GM19238 (cell line): ENCODE measurements around the gene SCNN1A.

Experiments
- DNase-seq: peaks from one replicate; pipeline ENCODE4 v3.0.0; 2011; ENCODE audit warnings: low spot score; ENCODE audit not compliant: insufficient read length

SCNN1A gene

DNA sequence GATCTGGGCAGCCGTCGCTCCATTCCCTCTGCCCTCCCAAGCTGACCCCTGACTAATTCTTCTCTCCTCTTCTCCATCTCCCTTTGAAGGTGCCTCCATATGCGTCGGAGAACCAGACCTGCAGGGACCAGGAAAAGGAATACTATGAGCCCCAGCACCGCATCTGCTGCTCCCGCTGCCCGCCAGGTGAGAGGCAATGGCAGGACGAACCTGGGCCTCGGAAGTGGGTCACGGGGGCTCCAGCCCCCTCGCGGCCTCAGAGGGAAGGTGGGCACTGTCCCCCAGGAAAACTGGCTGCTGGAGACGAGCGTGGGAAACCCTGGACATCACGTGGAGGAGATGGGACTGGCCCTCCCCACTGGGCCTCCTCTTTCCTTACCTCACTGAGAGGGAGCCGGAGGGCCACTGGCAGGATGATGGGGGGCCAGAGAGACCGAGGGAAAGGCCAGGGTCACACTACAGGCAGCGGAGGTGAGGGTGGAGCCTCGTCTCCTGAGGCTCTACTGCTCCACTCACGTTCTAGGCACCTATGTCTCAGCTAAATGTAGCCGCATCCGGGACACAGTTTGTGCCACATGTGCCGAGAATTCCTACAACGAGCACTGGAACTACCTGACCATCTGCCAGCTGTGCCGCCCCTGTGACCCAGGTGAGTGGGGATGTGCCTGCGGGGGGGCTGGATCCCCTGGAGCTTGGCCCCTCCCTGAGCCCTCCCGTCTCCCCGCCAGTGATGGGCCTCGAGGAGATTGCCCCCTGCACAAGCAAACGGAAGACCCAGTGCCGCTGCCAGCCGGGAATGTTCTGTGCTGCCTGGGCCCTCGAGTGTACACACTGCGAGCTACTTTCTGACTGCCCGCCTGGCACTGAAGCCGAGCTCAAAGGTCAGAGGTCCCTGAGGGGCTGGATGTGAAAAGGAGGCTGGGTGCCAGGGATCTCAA, 9.4 kb upstream of the SCNN1A start:
- DNase-seq: no peak

DNA sequence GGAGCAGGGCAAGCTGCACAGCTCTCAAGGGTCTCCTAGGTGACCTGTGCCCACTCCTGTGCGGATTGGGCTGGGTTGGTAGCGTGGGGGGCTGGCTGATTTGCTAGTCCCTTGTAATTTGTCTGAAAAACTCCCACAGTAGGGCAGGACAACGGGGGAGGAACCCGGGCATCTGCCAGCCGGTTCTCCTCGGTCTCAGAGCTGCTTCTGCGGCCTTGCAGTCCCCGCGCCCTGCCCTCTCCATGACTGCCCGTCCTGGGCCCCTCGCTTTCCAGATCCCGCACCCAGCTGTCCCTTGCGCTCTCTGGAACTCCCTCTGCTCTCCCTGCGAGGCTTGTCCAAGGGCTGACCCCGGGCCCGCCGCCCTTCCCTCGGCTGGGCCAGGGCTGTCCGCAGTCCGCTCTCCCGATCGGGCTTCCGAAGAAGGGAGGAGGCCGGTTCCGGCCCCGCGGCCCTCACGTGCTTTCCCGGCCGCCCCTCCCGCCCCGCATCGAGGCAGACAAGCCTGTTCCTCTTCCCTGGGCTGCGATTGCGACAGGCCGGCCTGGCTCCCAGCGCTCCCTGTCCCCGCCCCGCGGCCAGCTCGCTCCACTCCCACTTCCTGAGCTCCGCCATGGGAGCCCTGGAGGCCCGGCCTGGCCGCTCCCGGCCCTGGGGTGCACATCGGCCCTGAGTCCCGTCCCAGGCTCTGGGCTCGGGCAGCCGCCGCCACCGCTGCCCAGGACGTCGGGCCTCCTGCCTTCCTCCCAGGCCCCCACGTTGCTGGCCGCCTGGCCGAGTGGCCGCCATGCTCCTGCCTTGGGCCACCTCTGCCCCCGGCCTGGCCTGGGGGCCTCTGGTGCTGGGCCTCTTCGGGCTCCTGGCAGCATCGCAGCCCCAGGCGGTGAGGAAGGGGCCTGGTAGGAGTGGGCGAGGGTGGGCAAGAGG, 8.5 kb upstream of the SCNN1A start, which contains the start of gene LTBR:
TSS of gene LTBR (plus strand) at position 591 of the 927 bp plus-strand sequence. CDS start at position 788, 197 bp downstream.
- DNase-seq: no peak

DNA sequence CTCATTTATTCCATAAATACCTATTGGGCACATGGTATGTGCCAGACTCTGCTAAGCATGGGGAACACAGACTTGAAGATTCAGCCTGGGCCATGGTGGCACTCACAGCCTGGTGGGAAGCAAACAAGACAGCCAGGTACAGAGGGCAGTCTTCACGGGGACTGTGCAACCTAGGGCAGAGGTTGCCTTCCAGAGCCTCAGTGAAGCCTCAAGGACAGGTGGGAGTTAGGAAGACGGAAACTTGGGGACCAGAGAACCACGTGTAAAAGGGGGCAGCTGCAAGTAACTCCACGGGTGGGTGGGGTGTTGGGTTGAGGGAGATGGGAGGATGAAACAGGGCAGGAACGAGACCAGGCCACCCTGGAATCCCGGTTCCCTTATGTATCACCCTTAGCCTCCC, 7.6 kb upstream of the SCNN1A start:
- no peak for DNase-seq

DNA sequence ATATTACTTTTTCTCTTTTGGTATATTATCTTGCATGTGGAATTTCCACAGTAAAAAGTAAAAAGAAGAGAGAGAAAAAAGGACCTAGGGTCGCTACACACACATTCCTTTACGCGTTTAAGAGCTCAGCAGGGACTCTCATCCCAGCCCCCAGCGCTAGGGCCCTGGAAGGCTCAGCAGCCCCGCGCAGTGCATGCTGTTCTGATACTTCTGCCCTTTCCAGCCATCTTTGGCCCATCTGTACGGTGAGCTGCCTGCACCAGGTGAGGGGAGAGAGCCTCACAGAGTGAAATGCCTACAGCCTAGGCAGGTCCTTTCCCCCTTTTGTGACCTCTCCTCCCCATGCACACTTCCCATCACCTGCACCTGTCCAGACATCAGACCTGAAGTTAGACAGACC, 7.0 kb upstream of the SCNN1A start:
- no peak for DNase-seq

DNA sequence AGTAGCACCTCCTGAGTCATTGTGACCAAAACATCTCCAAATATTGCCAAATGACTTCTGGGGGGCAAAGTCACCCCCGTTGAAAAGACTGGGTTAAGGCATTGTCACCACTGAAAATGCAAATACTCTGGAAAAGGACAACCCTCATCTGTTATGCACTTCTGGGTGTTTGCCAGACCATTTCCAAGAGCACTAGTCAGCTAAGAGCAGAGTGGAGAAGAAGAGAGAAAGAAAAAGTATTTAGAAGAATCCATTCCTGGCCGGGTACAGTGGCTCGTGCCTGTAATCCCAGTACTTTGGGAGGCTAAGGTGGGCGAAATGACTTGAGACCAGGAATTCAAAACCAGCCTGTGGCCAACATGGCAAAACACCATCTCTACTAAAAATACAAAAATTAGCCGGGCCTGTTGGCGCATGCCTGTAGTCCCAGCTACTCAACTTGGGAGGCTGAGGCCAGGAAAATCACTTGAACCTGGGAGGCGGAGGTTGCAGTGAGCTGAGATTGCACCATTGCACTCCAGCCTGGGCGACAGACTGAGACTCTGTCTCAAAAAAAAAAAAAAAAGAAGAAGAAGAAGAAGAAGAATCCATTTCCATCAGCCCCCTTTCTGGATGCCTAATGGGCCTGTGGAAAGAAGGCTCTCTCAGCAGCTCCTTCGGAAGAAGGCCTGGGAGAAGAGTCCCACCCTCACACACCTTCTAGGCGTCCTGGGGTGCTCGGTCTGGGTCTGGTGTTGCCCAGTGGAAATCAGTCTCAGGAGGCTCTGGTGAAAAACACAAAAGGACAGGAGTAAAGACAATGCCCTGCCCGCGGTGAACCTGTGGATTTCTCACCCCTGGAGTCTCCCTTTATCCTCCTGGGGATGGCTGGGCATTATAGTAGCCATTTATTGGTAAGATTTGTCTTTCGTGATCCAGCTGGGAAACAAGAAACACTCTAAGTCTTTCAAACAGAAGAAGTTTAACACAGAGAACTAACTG, 5.1 kb upstream of the SCNN1A start:
- no peak for DNase-seq

DNA sequence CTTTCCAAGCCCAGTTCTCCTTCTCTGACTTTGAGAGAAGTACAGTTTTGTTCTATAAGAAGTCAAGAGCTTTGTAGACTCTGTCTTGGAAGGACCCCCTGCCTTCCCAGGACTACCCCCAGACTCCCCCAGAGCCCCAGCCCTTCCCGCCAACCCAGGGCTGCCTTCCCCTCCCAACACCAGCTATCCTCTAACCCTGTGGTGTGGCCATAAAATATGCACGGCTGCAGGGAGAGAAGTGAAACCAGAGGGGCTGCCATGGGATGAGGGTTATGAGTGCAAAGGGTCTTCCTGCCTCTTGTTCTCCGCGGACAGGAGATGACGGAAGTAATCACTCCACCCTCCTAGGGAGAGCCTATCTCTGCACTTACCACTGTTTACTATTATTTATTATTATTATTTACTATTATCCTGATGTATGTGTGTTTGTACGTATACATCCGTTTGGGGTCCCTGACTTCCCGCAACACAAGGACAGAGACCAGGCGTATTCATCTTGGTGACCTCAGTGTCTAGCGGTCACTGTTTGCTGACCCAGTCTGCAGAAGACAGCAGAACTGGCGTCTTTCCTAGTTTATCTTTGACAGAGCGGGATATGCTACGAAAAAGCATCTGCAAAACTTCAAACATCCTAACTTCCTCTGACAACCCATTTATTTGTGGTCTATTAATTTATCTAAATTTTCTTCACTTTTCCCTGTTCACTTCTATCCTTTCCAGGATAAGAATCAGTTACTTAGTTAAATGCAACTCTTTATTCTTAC, 3.5 kb upstream of the SCNN1A start:
- DNase-seq: no peak

DNA sequence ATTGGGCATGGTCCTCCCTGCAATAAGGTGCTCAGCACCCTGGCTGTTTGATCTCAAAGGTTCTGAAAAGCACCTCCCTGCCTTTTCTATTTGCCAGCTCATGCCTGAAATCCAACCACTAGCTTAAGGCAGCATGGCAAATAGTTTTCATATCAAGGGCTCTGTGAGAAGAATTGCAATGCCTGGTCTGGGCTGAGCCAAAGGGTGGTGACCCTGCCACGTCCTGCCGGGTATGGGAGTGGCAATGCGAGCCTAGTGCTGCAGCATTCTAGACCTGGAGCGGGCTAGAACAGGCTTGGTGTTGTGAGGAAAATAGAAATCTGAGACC, 2.3 kb upstream of the SCNN1A start:
- DNase-seq: no peak

DNA sequence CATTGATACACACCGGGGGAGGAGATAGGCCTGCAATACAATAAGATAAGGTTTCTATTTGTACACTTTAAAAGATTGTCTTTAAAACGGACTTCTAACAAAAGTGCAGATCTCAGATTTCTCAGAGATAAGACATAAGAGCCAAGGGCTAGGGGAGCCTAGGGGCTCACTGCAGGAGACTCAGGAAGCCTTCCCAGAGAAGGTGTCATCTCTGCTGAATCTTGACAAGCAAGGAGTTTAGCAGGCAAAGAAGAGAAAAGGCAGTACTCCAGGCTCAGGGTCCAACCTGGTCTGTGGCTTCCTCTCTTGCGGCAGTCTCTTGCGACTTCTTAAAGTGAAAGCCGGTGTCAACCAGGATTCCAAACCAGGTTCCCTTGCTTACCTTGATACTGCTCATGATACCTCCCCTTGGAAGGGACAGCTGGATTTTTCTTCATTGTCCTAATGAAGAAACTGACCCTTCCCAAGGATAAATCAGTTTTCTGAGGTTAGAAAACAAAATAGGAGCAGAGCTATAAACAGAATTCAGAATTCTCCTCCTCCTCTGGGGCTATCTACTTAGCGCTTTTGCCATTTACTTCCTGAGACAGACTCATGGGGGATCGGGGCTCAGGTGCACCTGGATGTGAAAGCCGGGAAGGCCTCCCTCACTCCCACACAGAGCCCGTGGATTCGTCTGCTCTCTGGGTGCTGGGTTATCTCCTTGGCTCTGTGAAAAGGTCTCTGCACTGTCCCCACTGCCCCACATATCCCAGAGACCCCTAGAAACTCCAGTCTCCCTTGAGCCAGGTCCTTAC, 1.7 kb upstream of the SCNN1A start:
- no peak for DNase-seq

DNA sequence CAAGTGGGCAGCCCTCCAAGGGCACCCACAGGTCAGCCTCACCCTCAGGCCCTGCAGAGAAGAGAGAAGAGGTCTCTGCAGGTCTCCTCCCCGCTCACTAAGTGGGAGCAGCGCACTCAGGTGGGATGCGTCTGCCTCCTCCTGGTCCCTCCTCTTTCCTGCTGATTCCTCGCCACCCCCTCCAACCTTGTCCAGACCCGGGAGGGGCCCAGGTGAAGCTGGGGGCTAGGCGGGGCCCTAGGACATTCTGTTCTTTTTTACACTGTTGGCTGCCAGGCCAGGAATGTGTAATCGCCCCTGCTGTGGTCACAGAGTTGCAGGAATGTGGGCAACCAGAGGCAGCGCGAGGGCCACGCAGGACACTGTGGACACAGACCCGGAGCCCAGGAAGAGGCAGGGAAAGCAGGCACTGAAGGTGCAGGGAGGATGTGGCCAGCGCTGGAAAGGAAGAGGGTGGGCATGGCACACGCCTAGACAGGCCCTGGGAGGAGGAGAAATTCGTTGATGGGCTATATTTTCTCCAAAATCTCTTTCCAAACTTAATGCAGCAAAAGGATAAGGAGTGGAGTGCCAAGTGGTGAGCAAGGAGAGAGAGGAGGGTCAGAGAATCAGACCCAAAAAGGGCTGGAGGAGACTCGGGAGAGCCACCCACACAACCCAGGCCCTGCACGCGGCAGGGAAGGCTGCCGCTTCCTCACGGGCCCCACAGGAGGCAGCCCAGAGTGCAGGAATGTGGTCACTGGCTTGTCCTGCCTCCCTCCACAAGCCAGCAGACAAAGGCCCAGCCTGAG, 911 bp upstream of the SCNN1A start:
- peak; percentile 37 for DNase-seq

DNA sequence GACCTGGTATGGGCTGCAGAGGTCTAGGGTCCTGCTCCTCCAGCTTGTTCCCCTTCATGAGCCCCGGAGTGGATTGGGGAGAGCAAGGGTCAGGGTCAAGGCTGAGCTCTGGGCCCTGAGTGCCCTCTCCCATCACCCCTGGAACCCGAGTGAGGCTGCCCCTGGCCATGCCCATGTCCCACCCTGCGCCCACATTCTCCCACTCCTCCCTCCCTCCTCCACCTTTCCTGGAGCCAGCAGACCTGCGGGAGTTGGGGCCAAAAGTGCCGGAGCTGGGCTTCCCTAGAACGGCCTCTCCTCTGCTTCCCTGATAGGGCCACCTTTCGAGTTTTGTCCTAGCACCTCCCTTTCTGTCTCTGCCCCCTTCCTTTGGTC, 590 bp downstream of the SCNN1A start:
- DNase-seq: no peak

DNA sequence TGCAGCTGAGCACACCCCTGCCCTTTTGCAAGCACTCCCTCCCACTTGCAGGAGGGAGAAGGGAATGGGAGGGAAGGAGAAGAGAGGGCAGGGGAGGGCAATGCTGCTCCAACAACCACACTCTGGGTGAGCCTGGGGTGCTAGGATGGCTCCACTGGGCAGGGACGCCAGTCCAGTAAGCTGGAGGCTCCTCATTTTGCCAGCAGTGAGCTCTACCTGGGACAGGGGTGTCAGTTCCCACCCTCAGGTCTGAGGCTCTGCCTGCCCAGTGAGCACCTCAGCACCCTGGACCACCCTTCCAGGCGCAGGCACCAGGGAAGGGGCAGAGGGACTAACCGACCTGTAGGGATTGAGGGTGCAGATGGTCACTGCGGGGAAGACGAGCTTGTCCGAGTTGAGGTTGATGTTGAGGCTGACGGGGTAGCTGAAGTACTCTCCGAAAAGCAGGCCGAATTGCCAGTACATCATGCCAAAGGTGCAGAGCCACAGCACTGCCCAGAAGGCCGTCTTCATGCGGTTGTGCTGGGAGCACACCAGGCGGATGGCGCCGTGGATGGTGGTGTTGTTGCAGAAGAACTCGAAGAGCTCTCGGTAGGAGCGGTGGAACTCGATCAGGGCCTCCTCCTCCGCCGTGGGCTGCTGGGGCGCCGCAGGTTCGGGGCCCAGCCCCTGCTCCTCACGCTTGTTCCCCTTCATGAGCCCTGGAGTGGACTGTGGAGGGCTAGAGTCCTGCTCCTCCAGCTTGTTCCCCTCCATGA, 1.2 kb downstream of the SCNN1A start:
- DNase-seq: no peak

DNA sequence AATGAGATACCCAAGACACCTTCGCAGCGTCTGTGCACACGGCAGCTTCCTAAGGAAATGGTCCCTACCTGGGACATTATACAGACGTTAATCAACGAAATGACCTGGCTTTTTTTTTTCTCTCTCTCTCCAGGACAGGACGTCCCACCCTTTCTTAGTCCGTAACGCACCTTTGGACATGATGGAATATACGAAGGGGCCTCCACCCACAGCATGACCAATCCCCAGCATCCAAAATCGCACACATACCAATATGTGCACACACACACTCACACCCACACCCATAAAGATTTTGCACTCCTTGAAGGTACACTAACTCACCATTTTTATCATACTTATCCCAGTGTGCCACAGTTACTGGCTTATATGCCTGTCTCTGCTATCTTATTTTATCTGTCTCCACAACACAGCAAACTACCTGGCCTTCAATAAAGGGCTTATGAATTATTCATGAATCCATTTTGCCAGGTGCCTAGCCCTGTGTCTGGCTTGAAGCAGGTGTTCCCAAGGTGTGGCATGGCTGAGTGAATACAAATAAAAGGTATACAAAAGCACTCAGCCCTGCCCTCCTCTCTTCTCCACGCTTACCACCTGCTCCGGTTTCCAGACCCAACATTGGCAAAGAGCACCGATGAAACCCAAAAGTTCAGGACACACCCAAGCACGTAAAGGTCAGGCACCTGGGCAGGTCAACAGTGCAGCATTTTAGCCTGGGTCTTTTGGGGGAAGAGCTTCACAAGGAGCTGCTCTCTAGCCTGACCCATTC, 2.2 kb downstream of the SCNN1A start:
- DNase-seq: no peak

DNA sequence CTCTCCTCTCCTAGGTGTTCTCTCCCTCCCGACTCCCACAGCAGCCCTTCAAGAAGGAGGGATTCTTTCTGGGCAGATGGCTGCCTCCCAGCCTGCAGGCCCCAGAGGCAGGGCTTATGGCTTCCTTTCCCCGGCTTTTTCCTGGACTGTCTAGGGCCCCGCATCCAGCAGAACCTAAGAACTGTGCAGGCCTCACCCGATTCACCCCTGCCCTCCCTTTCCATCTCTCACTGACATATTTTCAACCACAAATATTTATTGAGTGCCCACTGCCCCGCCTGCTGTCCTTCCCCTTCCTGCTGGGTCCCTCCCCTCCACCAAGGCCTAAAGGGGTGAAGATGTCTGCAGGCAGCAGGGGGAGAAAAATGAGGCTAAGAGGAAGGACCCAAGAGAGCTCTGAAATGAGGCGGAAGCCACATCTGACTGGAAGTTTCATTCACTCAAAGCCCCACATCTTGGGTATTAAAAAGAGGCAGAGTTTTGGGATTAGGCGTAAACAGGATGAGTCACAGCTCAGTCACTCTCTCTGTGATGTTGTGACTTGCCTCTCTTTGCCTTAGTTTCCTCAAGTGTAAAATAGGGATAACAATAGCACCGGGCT, 2.9 kb downstream of the SCNN1A start:
- DNase-seq: no peak

DNA sequence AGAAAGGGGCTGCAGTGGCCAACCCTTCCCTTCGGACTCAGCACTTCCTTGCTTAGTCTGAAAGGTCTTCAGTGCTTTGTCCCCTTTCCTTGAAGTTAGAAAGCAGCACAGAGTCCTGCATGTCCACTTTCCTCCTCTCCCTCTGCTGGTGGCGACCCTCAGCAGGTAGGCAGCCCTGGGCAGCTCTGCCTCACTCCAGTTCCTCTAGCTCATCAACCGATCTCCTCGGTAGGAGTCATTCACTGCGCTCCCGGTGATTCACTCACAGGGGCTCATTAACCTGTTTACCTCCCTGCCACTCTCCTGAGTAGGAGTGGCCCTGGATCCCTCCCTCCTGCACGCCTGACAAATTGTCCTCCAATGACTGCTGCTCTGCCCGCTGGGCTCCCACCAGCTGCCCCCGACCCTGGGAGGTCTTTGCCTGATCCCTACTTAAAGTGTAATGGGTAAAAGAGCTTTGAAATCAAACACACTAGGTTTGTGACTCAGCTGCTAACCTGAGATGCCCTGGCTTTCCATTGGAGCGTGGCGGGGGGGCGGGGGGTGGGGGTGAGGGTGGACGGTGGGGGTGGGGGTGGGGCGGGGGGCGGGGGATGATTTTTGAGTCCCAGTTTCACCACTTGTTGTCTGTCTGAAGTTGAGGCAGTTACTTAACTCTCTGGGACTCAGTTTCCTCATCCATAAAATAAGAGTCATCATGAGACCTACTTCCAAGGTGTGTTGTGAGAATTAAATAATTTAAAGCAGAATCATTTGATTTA, 4.2 kb downstream of the SCNN1A start:
- no peak for DNase-seq

DNA sequence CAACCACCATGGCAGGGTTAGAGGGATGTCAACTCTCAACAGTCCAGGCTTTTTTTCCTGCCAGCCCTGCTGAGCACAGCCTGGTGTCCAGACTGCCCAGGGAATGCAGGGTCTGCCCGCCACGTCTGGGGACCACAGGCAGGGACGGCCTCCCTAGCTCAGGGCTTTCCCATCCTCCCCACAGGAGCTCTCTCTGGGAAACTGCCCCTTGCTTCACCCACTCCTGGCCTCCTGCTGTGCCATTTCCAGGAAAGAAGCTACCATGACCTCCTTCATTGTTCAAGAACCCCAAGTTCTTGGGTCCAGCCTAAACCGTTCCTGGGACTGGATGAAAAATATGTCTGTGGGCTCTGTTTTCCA, 4.8 kb downstream of the SCNN1A start:
- no peak for DNase-seq

DNA sequence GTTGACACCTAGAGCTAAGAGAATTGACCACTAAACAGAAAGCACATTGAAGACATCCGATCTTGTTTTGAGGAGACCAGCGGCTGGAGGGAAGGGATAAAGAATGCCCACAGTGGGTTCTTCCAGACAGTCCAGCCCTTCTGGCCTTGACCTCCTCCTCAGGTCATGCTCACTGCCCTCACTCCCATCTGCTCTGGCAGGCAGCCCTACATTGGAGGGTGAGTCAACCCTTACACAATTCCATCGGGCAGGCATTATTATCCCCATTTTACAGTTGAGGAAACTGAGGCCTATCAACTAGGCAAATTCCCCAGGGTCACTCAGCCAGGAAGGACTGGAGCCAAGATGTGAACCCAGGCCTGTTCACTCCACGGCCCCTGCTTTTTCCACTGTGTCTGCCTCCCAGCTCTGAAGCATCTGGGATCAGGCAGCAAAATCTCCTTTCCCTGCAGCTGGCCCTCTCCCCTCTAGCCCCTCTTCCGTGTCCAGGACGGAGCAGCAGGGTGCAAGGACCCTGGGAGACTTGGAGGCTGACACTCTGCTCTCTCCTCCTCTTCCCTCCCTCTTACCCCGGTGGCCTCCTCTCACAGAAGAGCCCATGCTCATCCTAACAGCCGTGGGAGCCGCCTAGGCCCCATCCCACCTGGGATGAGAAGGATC, 5.3 kb downstream of the SCNN1A start:
- DNase-seq: no peak
